GM12864 (cell line): ENCODE measurements around the gene EXOSC5.
"Not testable (repeated sequence)": the region's sequence is repeated elsewhere in the genome, so short reads cannot be mapped to it uniquely, and the experiment has no call there.

Experiments
- DNase-seq: peaks from one replicate; pipeline ENCODE4 v3.0.0-alpha.2; 2011; ENCODE audit warnings: low read depth
- H3K4me3 ChIP-seq: 2 replicates; pipeline ENCODE4 v1.5.1; 2011; ENCODE audit warnings: mild to moderate bottlenecking, low read depth, low read length, control low read depth
- TF ChIP-seq, protein P1 (sequence below): IDR thresholded peaks from 2 replicates; pipeline ENCODE4 v1.5.1; 2011; ENCODE audit warnings: low read depth, mild to moderate bottlenecking, moderate library complexity, low read length, control low read depth, inconsistent platforms; ENCODE audit errors: missing control alignments

EXOSC5 gene

DNA sequence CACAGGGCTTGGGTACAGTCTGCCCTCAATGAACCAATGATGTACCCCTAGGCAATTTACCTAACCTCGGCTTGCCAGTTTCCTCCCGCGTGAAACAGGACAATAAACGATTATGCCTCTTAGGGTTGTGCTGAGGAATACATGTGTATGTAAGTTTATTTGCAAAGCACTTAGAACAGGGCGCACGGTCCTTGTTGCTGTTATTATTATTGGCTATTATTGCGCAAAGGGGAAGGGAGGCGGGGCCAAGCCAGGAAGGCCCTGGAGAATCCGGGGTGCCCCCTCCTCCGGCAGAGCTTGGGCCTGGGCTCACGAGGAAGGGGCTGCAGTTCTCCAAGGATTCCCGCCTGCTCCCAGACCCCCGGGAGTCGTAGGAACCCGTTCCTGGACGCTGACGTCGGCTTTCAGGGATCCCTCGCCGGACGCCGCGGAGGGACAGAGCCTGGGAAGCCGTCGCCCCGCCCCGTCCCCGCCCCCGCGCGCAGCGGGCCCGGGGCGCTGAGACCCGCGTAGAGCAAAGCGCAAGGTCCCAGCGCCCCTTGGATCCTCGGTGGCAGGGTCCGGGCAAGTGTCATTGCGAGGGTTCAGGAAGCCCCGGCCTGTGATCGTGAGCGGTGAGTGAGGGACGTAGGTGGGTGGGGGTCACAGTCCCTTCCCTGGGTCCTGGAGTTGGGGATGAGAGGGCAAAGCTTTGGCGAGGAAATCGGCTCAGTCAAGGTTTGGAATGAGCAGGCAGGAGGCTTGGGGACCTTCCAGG lies 20.7 kb downstream of the EXOSC5 start, which contains the start of gene TMEM91:
Gene TMEM91 (plus strand): TSS at position 293 of the 757 bp plus-strand sequence. CDS start 1,777 bp downstream, outside the sequence.
- peak within 1 kb of the TSS; percentile 56 for H3K4me3 ChIP-seq
- TF ChIP-seq, protein P1, sequence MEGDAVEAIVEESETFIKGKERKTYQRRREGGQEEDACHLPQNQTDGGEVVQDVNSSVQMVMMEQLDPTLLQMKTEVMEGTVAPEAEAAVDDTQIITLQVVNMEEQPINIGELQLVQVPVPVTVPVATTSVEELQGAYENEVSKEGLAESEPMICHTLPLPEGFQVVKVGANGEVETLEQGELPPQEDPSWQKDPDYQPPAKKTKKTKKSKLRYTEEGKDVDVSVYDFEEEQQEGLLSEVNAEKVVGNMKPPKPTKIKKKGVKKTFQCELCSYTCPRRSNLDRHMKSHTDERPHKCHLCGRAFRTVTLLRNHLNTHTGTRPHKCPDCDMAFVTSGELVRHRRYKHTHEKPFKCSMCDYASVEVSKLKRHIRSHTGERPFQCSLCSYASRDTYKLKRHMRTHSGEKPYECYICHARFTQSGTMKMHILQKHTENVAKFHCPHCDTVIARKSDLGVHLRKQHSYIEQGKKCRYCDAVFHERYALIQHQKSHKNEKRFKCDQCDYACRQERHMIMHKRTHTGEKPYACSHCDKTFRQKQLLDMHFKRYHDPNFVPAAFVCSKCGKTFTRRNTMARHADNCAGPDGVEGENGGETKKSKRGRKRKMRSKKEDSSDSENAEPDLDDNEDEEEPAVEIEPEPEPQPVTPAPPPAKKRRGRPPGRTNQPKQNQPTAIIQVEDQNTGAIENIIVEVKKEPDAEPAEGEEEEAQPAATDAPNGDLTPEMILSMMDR: no peak
- no peak for DNase-seq

- H3K4me3 ChIP-seq: no peak overlapping the region
- TF ChIP-seq, protein P1: no peak
- no peak for DNase-seq
These were observed 23.2 kb downstream of the EXOSC5 start for GRCh38 chr19:41373993-41374392.

GRCh38 chr19:41372501-41372900 lies 24.7 kb downstream of the EXOSC5 start:
- TF ChIP-seq, protein P1: no peak
- no peak overlapping the region for H3K4me3 ChIP-seq
- no peak for DNase-seq

GRCh38 chr19:41371541-41371940 lies 25.6 kb downstream of the EXOSC5 start:
- TF ChIP-seq, protein P1: no peak
- H3K4me3 ChIP-seq: no peak overlapping the region
- DNase-seq: no peak

- DNase-seq, H3K4me3 ChIP-seq: not testable (repeated sequence)
These were observed 26.0 kb downstream of the EXOSC5 start for GRCh38 chr19:41371119-41371518.

DNA sequence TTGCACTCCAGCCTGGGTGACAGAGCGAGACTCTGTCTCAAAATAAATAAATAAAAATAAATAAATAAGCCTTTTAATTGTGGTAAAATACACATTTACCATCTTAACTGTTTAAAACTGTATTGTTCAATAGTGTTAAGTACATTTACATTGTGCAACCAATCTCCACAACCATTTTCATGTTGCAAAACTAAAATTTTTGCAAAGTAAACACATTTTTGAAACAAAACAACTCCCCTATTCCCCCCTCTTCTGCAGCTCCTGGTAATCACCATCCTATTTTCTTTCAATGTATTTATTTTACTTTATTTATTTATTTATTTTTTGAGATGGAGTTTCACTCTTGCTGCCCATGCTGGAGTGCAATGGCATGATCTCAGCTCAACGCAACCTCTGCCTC lies 27.4 kb downstream of the EXOSC5 start:
- H3K4me3 ChIP-seq: no peak overlapping the region
- TF ChIP-seq, protein P1: no peak
- no peak for DNase-seq

DNA sequence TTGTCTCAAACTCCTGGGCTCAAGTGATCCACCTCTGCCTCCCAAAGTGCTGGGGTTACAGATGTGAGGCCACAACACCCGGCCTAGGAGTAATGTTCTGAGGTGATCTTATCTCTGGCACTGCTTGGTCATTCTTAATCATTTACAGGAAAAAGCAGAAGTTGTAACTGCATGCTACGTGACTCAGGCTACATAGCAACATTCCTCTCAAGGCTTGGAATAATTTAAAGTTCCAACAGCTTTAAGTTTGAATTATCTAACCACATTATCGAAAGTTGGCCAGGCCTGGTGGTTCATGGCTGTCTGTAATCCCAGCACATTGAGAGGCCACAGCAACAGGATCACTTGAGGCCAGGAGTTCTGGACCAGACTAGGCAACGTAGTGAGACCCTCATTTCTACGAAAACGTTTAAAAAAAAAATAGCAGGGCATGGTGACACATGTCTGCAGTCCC lies 29.3 kb downstream of the EXOSC5 start:
- H3K4me3 ChIP-seq: no peak overlapping the region
- TF ChIP-seq, protein P1: no peak
- no peak for DNase-seq
